Astrocyte (in vitro differentiated cells and primary cell): ENCODE results near the gene DPPA2.

Experiments
- EZH2 ChIP-seq: IDR thresholded peaks from 2 replicates; pipeline ENCODE4 v1.6.1; 2012; ENCODE audit warnings: mild to moderate bottlenecking, low read length, inconsistent platforms; ENCODE audit not compliant: insufficient read depth
- TF ChIP-seq, protein P1 (sequence below): IDR thresholded peaks from 2 replicates; pipeline ENCODE4 v1.5.1; 2011; ENCODE audit warnings: low read depth, mild to moderate bottlenecking, inconsistent platforms, low read length, moderate library complexity; ENCODE audit not compliant: insufficient read depth

DNA sequence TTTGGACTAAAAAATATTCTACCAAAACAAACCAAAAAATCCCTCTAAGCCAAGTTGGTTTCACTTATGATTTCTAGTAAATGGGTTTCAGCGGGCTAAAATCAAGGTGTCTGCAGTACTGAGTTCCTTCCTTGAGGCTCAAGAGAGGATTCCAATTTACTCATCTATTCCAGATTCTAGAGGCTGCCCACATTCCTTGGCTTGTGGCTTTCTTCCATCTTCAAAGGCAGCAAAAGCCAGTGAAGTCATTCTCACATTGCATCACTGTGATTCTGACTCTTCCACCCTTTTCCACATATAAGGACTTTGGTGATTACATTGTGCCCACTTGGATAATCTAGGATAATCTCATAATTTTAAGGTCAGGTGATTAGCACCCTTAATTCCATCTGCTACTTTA lies 48.1 kb downstream of the DPPA2 start:
- TF ChIP-seq, protein P1, sequence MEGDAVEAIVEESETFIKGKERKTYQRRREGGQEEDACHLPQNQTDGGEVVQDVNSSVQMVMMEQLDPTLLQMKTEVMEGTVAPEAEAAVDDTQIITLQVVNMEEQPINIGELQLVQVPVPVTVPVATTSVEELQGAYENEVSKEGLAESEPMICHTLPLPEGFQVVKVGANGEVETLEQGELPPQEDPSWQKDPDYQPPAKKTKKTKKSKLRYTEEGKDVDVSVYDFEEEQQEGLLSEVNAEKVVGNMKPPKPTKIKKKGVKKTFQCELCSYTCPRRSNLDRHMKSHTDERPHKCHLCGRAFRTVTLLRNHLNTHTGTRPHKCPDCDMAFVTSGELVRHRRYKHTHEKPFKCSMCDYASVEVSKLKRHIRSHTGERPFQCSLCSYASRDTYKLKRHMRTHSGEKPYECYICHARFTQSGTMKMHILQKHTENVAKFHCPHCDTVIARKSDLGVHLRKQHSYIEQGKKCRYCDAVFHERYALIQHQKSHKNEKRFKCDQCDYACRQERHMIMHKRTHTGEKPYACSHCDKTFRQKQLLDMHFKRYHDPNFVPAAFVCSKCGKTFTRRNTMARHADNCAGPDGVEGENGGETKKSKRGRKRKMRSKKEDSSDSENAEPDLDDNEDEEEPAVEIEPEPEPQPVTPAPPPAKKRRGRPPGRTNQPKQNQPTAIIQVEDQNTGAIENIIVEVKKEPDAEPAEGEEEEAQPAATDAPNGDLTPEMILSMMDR: no peak
- TF ChIP-seq EZH2: no peak
